ENCODE data around the gene TNIK. TPM values are rescaled to one million over a fixed set of nuclear protein-coding genes. Genes with fewer than 3 reads are reported as not detected.

Gene TNIK
- total and polyA plus RNA-seq, 2 of the 4 experiments (the other 2 are of a cell fraction) = 3.4 to 6.3 TPM

GRCh38 chr3:171054231-171054630, 406.0 kb downstream of the TNIK start:
- no peak overlapping the region for H2BK20ac ChIP-seq (ENCODE audit: low read depth, low read length)
- H3K14ac ChIP-seq (replicated peaks; ENCODE audit: low read depth, low read length) = no peak overlapping the region
- no peak overlapping the region for H3K4me2 ChIP-seq (ENCODE audit: low read depth, low read length)
- H3K4me3 ChIP-seq (ENCODE audit: insufficient read depth, low read depth, low read length) = no peak overlapping the region
- ATAC-seq (ENCODE audit: low read depth) (no peak), DNase-seq (no peak)
- no peak overlapping the region for H4K91ac ChIP-seq (ENCODE audit: insufficient read depth, low read depth, low read length)
- no peak overlapping the region for H2BK15ac ChIP-seq (ENCODE audit: low read depth, low read length)
- H2BK5ac ChIP-seq (ENCODE audit: low read depth, low read length, poor library complexity, severe bottlenecking) = no peak overlapping the region
- no peaks in the 10 kb centered on the region for H3K36me3 ChIP-seq (ENCODE audit: control insufficient read depth, insufficient read depth, low read length)
- H3K9me1 ChIP-seq (ENCODE audit: insufficient read depth, low read length) = peaks cover 5% of the 10 kb centered on the region; the same call in 1 of the 2 replicates
- POLR2A ChIA-PET (ENCODE audit: unreplicated experiment) = no interaction called here
- H3K23ac ChIP-seq (ENCODE audit: low read depth, low read length) = no peak overlapping the region
- H4K8ac ChIP-seq (ENCODE audit: low read depth in 2 of 2, low read length in 2 of 2) = no peak overlapping the region
- intact Hi-C loops (cut with micrococcal nuclease) (no loop called here), dilution Hi-C loops (cut with HindIII; ENCODE audit: low sequenced_read_pairs, unreplicated experiment) (no loop called here), in situ Hi-C loops (cut with MboI; ENCODE audit: low sequenced_read_pairs) (no loop called here)
- H3K27me3 ChIP-seq (ENCODE audit: control insufficient read depth, insufficient read depth, low read length) = no peaks in the 10 kb centered on the region
- H3K79me1 ChIP-seq (ENCODE audit: low read depth in 1 of 2, low read length in 2 of 2) = no peaks in the 10 kb centered on the region
- H3K18ac ChIP-seq (ENCODE audit: low read depth, low read length) = no peak overlapping the region
- peaks cover 8% of the 10 kb centered on the region for H3K4me1 ChIP-seq (ENCODE audit: control insufficient read depth, insufficient read depth, low read length)
- no peak for TF ChIP-seq MAZ (IDR thresholded peaks at IDR 0.05; ENCODE audit: borderline replicate concordance, low read depth, low read length)
- no peak overlapping the region for H2AFZ ChIP-seq (replicated peaks; ENCODE audit: low read length, poor library complexity)
- 100% methylated on average over 1 of the region's 1 CpG; no CpG with 5 or more reads in 1 of the 2 experiments for WGBS, 2 experiments (ENCODE audit: extremely low coverage in 2 of 2, insufficient read length in 1 of 2)
- H2AK5ac ChIP-seq (ENCODE audit: low read depth, low read length) = no peak overlapping the region; the same call in 1 of the 2 replicates
- H2BK120ac ChIP-seq (ENCODE audit: low read depth, low read length) = no peak overlapping the region
- H4K20me1 ChIP-seq (ENCODE audit: insufficient read depth, low read length) = no peaks in the 10 kb centered on the region
- no peak overlapping the region for H2AK9ac ChIP-seq (replicated peaks; ENCODE audit: low read depth, low read length, poor library complexity)
- no peak overlapping the region for H3K9ac ChIP-seq (ENCODE audit: low read depth, low read length)
- H3K4ac ChIP-seq (ENCODE audit: low read depth, low read length) = no peak overlapping the region
- no TSS peak for BruUV-seq (replicated peaks)
- H3K56ac ChIP-seq (ENCODE audit: extremely low read depth, insufficient read depth, low read length) = no peak overlapping the region
- H4K5ac ChIP-seq (ENCODE audit: low read depth, low read length) = no peak overlapping the region
- H3K27ac ChIP-seq (ENCODE audit: insufficient read depth, low read length) = no peak overlapping the region
- CTCF ChIA-PET = interaction anchor here (0.6 to 0.7 kb wide), 2 partner anchors 50 to 495 kb away, joined by 3 read pairs; no protein-coding TSS in a partner anchor
- no peaks in the 10 kb centered on the region for H3K9me3 ChIP-seq (ENCODE audit: control insufficient read depth, insufficient read depth, low read length)

Data from IMR-90 (cell line).